ENCODE results near the gene C5orf34. TPM values are rescaled to one million over a fixed set of nuclear protein-coding genes. Genes with fewer than 3 reads are reported as not detected.
"Not testable (repeated sequence)": the region's sequence is repeated elsewhere in the genome, so short reads cannot be mapped to it uniquely, and the experiment has no call there.

Gene C5orf34
- total RNA-seq, 3 donors from 2014 or later, result 3.1 to 3.8 (median 3.6) TPM

DNA sequence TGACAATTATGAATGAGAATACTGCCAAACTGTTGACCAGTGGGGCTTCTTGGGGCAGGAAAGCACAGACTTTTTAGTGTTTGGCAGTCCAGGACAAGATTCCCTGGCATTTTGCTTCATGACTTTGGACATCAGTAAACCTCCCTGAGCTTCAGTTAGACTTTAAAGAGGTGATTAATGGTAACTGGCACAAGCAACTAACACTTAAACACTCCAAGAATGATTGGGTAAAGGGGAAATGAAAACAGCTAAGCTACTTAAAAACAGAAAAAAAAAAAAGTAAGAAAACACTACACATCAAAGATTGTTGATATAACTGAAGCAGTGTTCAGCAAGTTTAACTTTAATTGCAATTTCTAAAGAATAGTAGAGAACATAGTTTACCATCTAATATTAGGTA is 28.5 kb upstream of the C5orf34 start:
- H3K36me3 Mint-ChIP-seq (ENCODE audit: insufficient read depth), result peaks cover 35% of the 10 kb centered on the region
- DNase-seq (no peak), ATAC-seq (no peak)
- no peaks in the 10 kb centered on the region for H3K27me3 Mint-ChIP-seq (ENCODE audit: low read depth)
- no peaks in the 10 kb centered on the region for H3K9me3 Mint-ChIP-seq
- peaks cover 12% of the 10 kb centered on the region for H3K4me1 Mint-ChIP-seq (ENCODE audit: low read depth)
- no peak overlapping the region for H3K4me3 Mint-ChIP-seq

DNA sequence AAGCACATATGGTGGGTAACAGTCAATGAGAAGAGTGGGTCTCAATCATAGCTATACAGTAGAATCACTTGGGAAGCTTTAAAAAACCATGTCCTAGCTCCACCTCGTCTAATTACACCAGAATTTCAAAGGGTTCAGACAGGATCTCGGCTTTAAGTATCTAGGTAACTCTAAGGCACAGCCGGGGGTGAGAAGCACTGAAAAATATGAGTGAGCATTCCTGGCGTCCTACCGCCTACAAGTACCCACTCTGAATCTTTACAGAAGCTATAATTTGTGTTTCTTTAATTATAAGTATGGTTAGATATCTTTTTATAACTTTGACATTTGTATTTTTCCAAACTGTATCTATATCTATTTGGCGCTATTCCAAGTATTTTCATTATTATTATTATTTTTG is 25.8 kb upstream of the C5orf34 start:
- Mint-ChIP-seq H3K27me3 (ENCODE audit: low read depth) (no peaks in the 10 kb centered on the region), H3K9me3 (no peaks in the 10 kb centered on the region)
- ATAC-seq, result no peak

DNA sequence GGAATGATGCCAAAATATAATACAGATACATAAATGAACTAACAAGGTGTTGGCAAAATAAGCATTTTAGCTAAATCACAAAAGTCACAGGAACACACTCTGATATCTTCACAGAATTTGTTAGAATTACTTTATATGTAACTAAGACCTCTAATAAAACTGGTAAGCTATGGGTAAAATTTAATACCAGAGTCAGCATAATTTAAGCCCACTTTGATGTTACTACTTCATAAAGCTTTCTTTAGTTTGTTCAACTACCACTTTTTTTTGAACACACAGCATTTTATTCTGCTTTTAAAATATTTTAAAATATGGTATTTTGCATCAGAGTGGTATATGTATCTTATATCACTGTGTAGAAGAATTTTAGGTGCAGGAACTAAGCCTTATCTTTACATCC is 22.0 kb upstream of the C5orf34 start:
- no peak for ATAC-seq
- no peak overlapping the region for H3K4me3 Mint-ChIP-seq
- no peaks in the 10 kb centered on the region for H3K9me3 Mint-ChIP-seq
- peaks cover 7% of the 10 kb centered on the region for H3K4me1 Mint-ChIP-seq (ENCODE audit: low read depth)
- H3K27me3 Mint-ChIP-seq (ENCODE audit: low read depth), result no peaks in the 10 kb centered on the region
- no peak for DNase-seq
- peaks cover 38% of the 10 kb centered on the region for H3K36me3 Mint-ChIP-seq (ENCODE audit: insufficient read depth)

More for the DNA sequence above, 25.8 kb upstream of the C5orf34 start:
- peaks cover 38% of the 10 kb centered on the region for H3K36me3 Mint-ChIP-seq (ENCODE audit: insufficient read depth)
- H3K4me3 Mint-ChIP-seq, result no peak overlapping the region
- DNase-seq, result no peak
- H3K4me1 Mint-ChIP-seq (ENCODE audit: low read depth), result peaks cover 12% of the 10 kb centered on the region

- Mint-ChIP-seq H3K4me1 (ENCODE audit: low read depth) (peaks cover 6% of the 10 kb centered on the region), H3K27me3 (ENCODE audit: low read depth) (no peaks in the 10 kb centered on the region), H3K36me3 (ENCODE audit: insufficient read depth) (peaks cover 49% of the 10 kb centered on the region), H3K4me3 (no peak overlapping the region), H3K9me3 (no peaks in the 10 kb centered on the region)
- ATAC-seq, result no peak
- no peak for DNase-seq
Measured at GRCh38 chr5:43533646-43534045, 18.7 kb upstream of the C5orf34 start.

- no peak for DNase-seq
- no peak overlapping the region for H3K4me3 Mint-ChIP-seq
- no peaks in the 10 kb centered on the region for H3K27me3 Mint-ChIP-seq (ENCODE audit: low read depth)
- peaks cover 53% of the 10 kb centered on the region for H3K36me3 Mint-ChIP-seq (ENCODE audit: insufficient read depth)
- no peaks in the 10 kb centered on the region for H3K9me3 Mint-ChIP-seq
- peaks cover 5% of the 10 kb centered on the region for H3K4me1 Mint-ChIP-seq (ENCODE audit: low read depth)
- ATAC-seq, result no peak
Measured at GRCh38 chr5:43530648-43531047, 15.7 kb upstream of the C5orf34 start.

DNA sequence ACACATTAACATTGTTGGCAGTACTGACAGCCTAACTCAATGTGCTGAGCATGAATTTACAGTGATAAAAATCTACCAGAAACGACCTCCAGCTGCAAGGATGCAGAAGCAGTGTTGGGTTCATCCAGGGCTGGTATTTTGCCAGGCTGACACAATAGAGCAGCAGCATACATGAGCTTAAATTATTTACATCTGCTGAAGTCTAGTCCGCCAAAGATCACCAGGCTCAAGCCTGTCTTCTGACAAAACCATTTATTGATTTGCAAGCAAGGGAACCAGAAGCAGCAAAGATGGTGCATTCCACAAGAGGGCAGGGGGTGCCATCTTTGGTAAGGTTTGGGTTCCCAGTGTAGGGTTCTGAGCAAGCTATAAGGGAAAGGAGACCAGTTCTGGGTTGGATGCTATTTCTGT is 8.7 kb upstream of the C5orf34 start:
- Mint-ChIP-seq H3K36me3 (ENCODE audit: insufficient read depth) (peaks cover 34% of the 10 kb centered on the region), H3K4me3 (no peak overlapping the region), H3K4me1 (ENCODE audit: low read depth) (no peaks in the 10 kb centered on the region), H3K9me3 (no peaks in the 10 kb centered on the region), H3K27me3 (ENCODE audit: low read depth) (no peaks in the 10 kb centered on the region)
- ATAC-seq (no peak), DNase-seq (no peak)

- DNase-seq (no peak), ATAC-seq (no peak)
- Mint-ChIP-seq H3K4me1 (ENCODE audit: low read depth) (peaks cover 5% of the 10 kb centered on the region), H3K4me3 (no peak overlapping the region), H3K27me3 (ENCODE audit: low read depth) (no peaks in the 10 kb centered on the region), H3K36me3 (ENCODE audit: insufficient read depth) (peaks cover 18% of the 10 kb centered on the region), H3K9me3 (no peaks in the 10 kb centered on the region)
Measured at GRCh38 chr5:43520615-43521014, 5.7 kb upstream of the C5orf34 start.

DNA sequence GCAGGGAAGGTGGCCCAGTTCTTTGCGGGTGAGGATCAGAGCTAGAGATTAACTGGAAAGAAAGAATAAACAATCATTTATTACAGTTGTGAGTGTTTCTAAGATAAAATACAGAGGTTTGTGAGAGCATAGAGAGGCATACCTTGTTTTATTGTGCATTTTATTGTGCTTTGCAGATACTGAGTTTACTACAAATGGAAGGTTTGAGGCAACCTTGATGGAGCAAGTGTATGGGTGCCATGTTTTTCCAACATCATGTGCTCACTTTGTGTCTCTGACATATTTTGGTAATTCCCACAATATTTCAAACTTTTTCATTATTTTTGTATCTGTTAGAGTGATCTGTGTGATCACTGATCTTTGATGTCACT is 715 bp upstream of the C5orf34 start:
- H3K4me1 Mint-ChIP-seq (ENCODE audit: low read depth), result peaks cover 34% of the 10 kb centered on the region
- no peaks in the 10 kb centered on the region for H3K27me3 Mint-ChIP-seq (ENCODE audit: low read depth)
- H3K9me3 Mint-ChIP-seq, result no peaks in the 10 kb centered on the region
- H3K36me3 Mint-ChIP-seq (ENCODE audit: insufficient read depth), result no peaks in the 10 kb centered on the region
- H3K4me3 Mint-ChIP-seq, result peak overlapping the region; percentile 95
- ATAC-seq (no peak), DNase-seq (no peak)

DNA sequence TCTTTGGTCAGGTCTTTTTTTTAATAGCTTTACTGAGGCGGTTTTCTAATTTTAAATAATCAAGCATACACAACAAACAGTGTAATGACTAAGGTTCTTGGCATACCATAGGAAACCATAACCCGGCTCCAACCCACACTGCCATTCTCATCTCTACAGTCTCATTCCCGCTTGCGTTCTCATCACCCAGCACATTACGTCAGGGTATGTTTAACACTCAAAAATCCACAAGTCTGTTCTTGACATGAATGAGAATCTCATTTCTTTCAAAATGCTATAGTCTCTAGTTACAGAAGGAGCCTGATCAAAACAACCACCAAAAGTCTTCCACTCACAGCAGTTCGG is 505 bp downstream of the C5orf34 start:
- Mint-ChIP-seq H3K27me3 (ENCODE audit: low read depth) (no peaks in the 10 kb centered on the region), H3K4me1 (ENCODE audit: low read depth) (peaks cover 34% of the 10 kb centered on the region), H3K9me3 (no peaks in the 10 kb centered on the region), H3K36me3 (ENCODE audit: insufficient read depth) (no peaks in the 10 kb centered on the region), H3K4me3 (peak overlapping the region; percentile 95)
- DNase-seq, result peak; percentile 15
- peak; percentile 76 to 85 for ATAC-seq

DNA sequence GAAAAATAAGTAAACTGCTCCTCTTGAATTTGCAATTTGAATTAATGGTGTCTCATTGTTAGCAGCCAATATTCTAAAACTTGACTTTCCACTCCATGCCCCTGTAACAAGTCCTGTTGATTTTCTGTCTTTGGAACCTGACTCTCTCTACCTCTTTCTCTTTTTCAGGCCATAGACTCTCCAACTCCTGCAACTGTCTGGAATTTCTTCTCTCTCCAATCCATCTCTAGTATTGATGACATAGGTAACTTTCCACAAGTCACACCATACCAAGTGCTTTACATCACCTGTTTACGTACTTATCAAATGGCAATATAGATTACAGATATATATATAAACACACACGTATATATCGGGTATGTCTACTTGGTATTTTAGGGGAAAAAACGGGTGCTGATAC is 923 bp downstream of the C5orf34 start:
- ATAC-seq (no peak), DNase-seq (no peak)
- Mint-ChIP-seq H3K36me3 (ENCODE audit: insufficient read depth) (no peaks in the 10 kb centered on the region), H3K9me3 (no peaks in the 10 kb centered on the region), H3K4me3 (peak overlapping the region; percentile 95), H3K4me1 (ENCODE audit: low read depth) (peaks cover 34% of the 10 kb centered on the region), H3K27me3 (ENCODE audit: low read depth) (no peaks in the 10 kb centered on the region)

DNA sequence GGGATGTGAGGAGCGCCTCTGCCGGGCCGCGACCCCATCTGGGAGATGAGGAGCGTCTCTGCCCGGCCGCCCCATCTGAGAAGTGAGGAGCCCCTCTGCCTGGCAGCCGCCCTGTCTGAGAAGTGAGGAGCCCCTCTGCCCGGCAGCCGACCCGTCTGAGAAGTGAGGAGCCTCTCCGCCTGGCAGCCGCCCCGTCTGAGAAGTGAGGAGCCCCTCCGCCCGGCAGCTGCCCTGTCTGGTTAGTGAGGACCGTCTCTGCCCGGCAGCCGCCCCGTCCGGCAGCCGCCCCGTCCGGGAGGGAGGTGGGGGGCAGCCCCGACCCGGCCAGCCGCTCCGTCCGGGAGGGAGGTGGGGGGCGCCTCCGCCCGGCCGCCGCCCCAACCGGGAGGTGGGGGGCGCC is 3.9 kb downstream of the C5orf34 start:
- not testable (repeated sequence) for H3K27me3 Mint-ChIP-seq (ENCODE audit: low read depth); H3K9me3 Mint-ChIP-seq; H3K4me3 Mint-ChIP-seq; H3K36me3 Mint-ChIP-seq (ENCODE audit: insufficient read depth); DNase-seq; ATAC-seq
- H3K4me1 Mint-ChIP-seq (ENCODE audit: low read depth), result peaks cover 31% of the 10 kb centered on the region

- ATAC-seq, result no peak
- peaks cover 10% of the 10 kb centered on the region for H3K36me3 Mint-ChIP-seq (ENCODE audit: insufficient read depth)
- no peak overlapping the region for H3K4me3 Mint-ChIP-seq
Measured at GRCh38 chr5:43498581-43498980, 16.4 kb downstream of the C5orf34 start.

DNA sequence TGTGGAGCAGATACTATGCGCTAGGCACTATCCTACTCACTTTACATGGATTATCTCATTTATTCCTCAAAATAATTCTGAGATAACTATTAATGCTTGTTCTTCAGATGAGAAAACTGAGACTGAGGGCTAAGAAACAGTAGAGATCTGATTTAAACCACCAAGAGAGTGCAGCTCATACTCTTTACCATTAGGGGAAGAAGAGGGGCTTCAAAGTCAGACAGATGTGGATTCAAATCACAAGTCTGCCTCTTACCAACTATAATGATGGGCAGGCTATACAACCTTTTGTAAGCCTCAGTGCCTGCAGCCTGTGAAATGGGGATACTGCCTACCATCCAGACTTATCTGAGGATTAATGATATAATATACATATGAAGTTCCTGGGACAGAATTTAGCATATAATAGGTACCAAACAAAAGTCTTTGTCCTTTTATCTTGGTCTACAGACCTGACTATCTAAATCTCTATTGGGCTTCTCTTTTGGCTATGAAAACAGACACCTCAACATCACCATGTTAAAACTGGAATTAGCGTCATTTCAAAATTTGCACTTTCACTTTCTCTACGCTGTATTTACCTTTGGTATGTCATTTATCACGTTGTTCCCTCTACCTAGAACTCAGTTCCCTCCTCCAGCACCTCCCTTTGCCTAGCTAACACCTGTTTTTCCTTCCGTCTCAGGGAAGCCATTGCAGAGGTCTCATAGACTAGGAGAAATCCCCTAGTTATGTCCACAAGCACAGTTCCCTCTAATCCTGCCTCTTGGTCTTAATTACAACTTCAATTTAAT is 17.4 kb downstream of the C5orf34 start:
- H3K36me3 Mint-ChIP-seq (ENCODE audit: insufficient read depth), result peaks cover 8% of the 10 kb centered on the region
- no peaks in the 10 kb centered on the region for H3K27me3 Mint-ChIP-seq (ENCODE audit: low read depth)
- H3K9me3 Mint-ChIP-seq, result no peaks in the 10 kb centered on the region
- H3K4me1 Mint-ChIP-seq (ENCODE audit: low read depth), result no peaks in the 10 kb centered on the region
- ATAC-seq (no peak), DNase-seq (no peak)
- no peak overlapping the region for H3K4me3 Mint-ChIP-seq

More at GRCh38 chr5:43498581-43498980, 16.4 kb downstream of the C5orf34 start:
- no peaks in the 10 kb centered on the region for H3K9me3 Mint-ChIP-seq
- DNase-seq, result no peak
- H3K27me3 Mint-ChIP-seq (ENCODE audit: low read depth), result no peaks in the 10 kb centered on the region
- no peaks in the 10 kb centered on the region for H3K4me1 Mint-ChIP-seq (ENCODE audit: low read depth)

GRCh38 chr5:43491326-43491725 is 23.6 kb downstream of the C5orf34 start:
- Mint-ChIP-seq H3K36me3 (ENCODE audit: insufficient read depth) (peaks cover 6% of the 10 kb centered on the region), H3K27me3 (ENCODE audit: low read depth) (no peaks in the 10 kb centered on the region), H3K9me3 (no peaks in the 10 kb centered on the region), H3K4me1 (ENCODE audit: low read depth) (peaks cover under 1% of the 10 kb centered on the region), H3K4me3 (no peak overlapping the region)
- DNase-seq, result no peak
- ATAC-seq, result no peak

GRCh38 chr5:43486353-43486752 is 28.6 kb downstream of the C5orf34 start:
- no peak for DNase-seq
- no peaks in the 10 kb centered on the region for H3K9me3 Mint-ChIP-seq
- peaks cover 6% of the 10 kb centered on the region for H3K36me3 Mint-ChIP-seq (ENCODE audit: insufficient read depth)
- H3K27me3 Mint-ChIP-seq (ENCODE audit: low read depth), result no peaks in the 10 kb centered on the region
- H3K4me1 Mint-ChIP-seq (ENCODE audit: low read depth), result peaks cover 37% of the 10 kb centered on the region
- H3K4me3 Mint-ChIP-seq, result no peak overlapping the region
- no peak for ATAC-seq

Data from activated T-cell treated with anti-CD3 and anti-CD28 coated beads, Interleukin-2, amount 50 U/mL, for 4 hours (primary cell).